Pancreas (tissue), 10 donors: ENCODE measurements around the gene MDH2. TPM values are rescaled to one million over a fixed set of nuclear protein-coding genes. Genes with fewer than 3 reads are reported as not detected.
"Not testable (repeated sequence)": the region's sequence is repeated elsewhere in the genome, so short reads cannot be mapped to it uniquely, and the experiment has no call there.

Experiments used
- ATAC-seq, 4 donors: fragments of 200-7000 bp; cut with Tn5 transposase; one replicate each; pipeline versions ENCODE4 v1.8.0 to v1.9.1; 2020; ENCODE audit warnings: mild to moderate bottlenecking in 4 of 4, moderate library complexity in 4 of 4
- DNase-seq, 6 donors: peaks; one replicate each; pipeline ENCODE4 v3.0.0-alpha.2; 2020
- FAIRE-seq: peaks from 2 replicates; lab custom pipeline; 2012; peaks lifted over from hg19 to GRCh38; lab: Jason Lieb, UNC
- H3K27ac ChIP-seq, 4 donors: fragments of 200-600 bp; sonication (generic); 1 replicate in 3 of 4; 2 replicates in 1 of 4; pipeline versions ENCODE4 v1.5.0 to v1.8.0; 2020
- H3K27me3 ChIP-seq, 4 donors: fragments of 200-600 bp; one replicate each; pipeline ENCODE4 v1.8.0; 2021
- H3K36me3 ChIP-seq, 3 donors: fragments of 200-600 bp; sonication (generic) in 1 of 3; one replicate each; pipeline versions ENCODE4 v1.5.0 to v1.8.0; 2020 to 2021
- H3K4me1 ChIP-seq, 3 donors: fragments of 200-600 bp; one replicate each; pipeline ENCODE4 v1.8.0; 2021
- H3K4me3 ChIP-seq, 4 donors: fragments of 200-600 bp; sonication (generic) in 2 of 4; one replicate each; pipeline versions ENCODE4 v1.5.0 to v1.8.0; 2020 to 2021
- H3K9me3 ChIP-seq, 4 donors: fragments of 200-600 bp; one replicate each; pipeline ENCODE4 v1.8.0; 2021
- WGBS, 2 donors: extraction: QIAGEN DNeasy Blood & Tissue Kit; methylation state at CpG; one replicate each; pipeline ENCODE4 v1.1.7; 2013; 5-methylcytosine and 5-hydroxymethylcytosine counted together
- intact Hi-C, 3 donors: fragments of 100-400 bp; cut with DNase I; formaldehyde crosslinking; loops; one replicate each; pipeline versions ENCODE4 v1.11.1 to v1.14.2; 2022
- polyA plus RNA-seq, 2 donors: library from polyadenylated mRNA; stranded (reverse); fragments of 200-250 nt; gene quantifications; one replicate each; pipeline ENCODE4 v1.2.3, GENCODE V29; 2013
- total RNA-seq, 6 donors: library from RNA; stranded (reverse); fragmentation: NEBNext Ultra II Directional in 4 of 6; extraction: Animal tissue kit (Norgen Biotek cat#: 25700) in 4 of 6; gene quantifications; one replicate each; pipeline versions ENCODE4 v1.2.1 to v1.2.4, GENCODE V29; 2021 to 2023
- TF ChIP-seq, protein P1 (sequence below), 4 donors: fragments of 200-600 bp; sonication (generic) in 3 of 4; IDR thresholded peaks; one replicate each; pipeline versions ENCODE4 v1.5.0 to v1.8.0; 2021; ENCODE audit warnings: antibody characterized with exemption in 4 of 4
- donor health status: healthy with polysubstance abuse.
- donor health status: DM: no; HTN: no; CAD: no; lungs with moderate emphysema.
- donor health status: DM: no; HTN: no; CAD: no.
- donor health status: control.
- donor health status: control.
- donor health status: Bipolar disorder and iron deficiency.
- donor health status: DM: yes; HTN: yes; CAD: no.
- donor health status: DM: no; HTN: no; CAD: no.
- donor health status: DM: no; HTN: no; CAD: no.
- donor health status: DM: yes; HTN: yes; CAD: no.

The MDH2 gene
- total and polyA plus RNA-seq, 8 donors, result 36.3 to 106 (median 79.2) TPM

DNA sequence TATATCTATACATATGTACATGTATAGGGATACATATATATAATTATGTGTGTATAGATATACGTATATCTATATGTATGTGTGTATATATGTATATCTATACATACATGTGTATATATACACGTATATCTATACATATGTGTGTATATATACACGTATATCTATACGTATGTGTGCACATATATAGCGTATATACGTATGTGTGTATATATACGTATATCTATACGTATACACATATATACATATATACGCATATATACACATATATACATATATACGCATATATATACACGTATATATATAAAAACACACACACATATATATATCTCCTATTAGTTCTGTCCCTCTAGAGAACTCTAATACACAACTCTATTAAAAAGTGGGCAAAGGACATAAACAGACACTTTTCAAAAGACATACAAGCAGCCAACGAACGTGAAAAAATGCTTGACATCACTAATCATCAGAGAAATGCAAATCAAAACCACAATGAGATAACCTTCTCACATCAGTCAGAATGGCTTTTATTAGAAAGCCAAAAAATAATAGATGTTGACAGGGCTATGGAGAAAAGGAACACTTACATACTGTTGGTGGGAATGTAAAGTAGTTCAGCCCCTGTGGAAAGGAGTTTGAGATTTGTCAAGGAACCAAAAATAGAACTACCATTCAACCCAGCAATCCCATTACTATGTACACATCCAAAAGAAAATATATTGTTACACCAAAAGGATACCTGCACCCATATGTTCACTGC lies 31.5 kb upstream of the MDH2 start:
- intact Hi-C loops, result no loop called here
- no peak for DNase-seq
- Histone ChIP-seq H3K27me3 (no peaks in the 10 kb centered on the region), H3K4me1 (no peaks in the 10 kb centered on the region), H3K4me3 (no peak overlapping the region), H3K27ac (no peak overlapping the region), H3K36me3 (peaks cover 0 to 7% (median 0%) of the 10 kb centered on the region in 3 donors), H3K9me3 (no peaks in the 10 kb centered on the region)
- FAIRE-seq, result peak; percentile 17
- no peak for ATAC-seq
- WGBS, 2 donors, result 88 to 89% methylated on average over 13 of the region's 13 CpGs
- TF ChIP-seq, protein P1, sequence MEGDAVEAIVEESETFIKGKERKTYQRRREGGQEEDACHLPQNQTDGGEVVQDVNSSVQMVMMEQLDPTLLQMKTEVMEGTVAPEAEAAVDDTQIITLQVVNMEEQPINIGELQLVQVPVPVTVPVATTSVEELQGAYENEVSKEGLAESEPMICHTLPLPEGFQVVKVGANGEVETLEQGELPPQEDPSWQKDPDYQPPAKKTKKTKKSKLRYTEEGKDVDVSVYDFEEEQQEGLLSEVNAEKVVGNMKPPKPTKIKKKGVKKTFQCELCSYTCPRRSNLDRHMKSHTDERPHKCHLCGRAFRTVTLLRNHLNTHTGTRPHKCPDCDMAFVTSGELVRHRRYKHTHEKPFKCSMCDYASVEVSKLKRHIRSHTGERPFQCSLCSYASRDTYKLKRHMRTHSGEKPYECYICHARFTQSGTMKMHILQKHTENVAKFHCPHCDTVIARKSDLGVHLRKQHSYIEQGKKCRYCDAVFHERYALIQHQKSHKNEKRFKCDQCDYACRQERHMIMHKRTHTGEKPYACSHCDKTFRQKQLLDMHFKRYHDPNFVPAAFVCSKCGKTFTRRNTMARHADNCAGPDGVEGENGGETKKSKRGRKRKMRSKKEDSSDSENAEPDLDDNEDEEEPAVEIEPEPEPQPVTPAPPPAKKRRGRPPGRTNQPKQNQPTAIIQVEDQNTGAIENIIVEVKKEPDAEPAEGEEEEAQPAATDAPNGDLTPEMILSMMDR (IDR thresholded peaks at IDR 0.05), result no peak

DNA sequence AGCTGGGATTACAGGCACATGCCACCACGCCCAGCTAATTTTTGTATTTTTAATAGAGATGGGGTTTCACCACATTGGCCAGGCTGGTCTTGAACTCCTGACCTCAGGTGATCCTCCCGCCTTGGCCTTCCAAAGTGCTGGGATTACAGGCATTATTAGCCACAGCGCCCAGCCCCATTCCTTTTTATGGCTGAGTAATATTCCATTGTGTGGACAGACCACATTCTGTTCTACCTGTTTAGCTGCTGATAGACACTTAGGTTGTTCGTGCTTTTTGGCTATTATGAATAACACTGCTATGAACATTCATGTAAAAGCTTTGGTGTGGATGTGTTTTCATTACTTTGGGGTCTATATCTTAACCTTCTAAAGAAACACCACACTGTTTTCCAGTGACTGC lies 29.4 kb upstream of the MDH2 start:
- H3K4me3 ChIP-seq, H3K27me3 ChIP-seq, FAIRE-seq, DNase-seq, ATAC-seq, H3K4me1 ChIP-seq, H3K27ac ChIP-seq, H3K9me3 ChIP-seq, intact Hi-C loops: not testable (repeated sequence)
- H3K36me3 ChIP-seq, result peaks cover 0 to 13% (median 0%) of the 10 kb centered on the region in 3 donors
- 97 to 99% methylated on average over 4 of the region's 4 CpGs for WGBS, 2 donors

DNA sequence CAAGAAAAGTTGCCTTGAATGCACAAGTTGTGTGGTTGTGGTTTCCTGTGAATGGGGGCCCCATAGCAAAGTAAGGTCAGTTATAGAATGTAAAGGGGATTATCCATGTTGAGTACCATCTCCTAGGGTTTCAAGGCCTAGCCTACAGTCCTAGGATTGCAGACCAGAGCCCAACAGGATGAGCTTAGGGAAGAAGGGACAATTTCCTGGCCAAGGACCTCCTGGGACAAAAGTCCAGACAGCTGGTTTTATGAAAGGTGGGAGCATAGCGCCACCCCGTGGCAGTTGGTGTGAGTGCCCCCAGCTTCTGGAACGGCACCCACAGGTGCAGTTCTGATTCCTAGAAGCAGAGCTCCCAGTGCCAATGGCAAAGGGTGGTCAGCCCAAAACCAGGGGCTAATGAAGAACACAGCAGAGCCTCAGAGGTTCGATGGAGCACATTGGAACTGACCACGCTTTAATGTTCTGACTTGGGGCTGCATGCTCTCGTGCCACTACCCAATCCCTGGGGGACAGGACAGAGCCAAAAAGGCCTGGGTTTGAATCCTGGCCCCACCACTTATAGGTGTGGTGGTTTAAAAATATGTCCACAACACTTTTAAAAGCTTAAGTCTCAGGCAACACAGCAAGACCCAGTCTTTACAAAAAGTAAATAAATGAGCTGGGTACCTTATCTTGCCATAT lies 27.7 kb upstream of the MDH2 start:
- FAIRE-seq (no peak), DNase-seq (peak; percentile 40 to 88 (median 76))
- H3K36me3 ChIP-seq, result peaks cover 0 to 13% (median 0%) of the 10 kb centered on the region in 3 donors

DNA sequence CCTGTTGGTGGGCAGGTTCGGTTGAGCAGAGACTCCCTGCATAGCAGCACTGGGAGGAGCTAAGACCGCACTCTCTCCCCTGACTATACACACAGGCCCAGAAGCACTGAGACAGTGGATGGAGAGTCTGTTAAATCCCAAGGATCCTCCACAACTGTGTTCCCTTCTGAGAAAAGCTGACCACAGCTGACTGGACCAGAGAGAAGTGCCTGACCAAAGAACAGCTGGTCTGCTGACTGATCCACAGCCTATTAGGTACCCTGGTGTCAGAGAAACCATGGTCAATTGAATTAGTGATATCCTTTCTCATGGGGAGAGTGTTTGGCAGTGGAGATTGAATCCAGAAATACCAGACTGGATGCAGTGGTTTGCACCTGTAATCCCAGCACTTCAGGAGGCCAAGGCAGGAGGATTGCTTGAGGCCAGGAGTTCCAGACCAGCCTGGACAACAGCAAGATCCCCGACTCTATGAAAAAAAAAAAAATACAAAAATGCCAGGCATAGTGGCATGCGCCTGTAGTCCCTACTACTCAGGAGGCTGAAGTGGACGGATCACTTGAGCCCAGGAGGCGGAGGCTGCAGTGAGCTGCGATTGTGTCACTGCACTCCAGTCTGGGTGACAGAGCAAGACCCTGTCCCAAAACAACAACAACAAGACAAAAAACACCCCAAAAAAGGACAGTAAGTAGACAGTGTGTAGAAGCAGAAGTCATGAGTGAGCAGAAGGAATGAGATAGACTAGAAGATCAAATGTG lies 25.7 kb upstream of the MDH2 start:
- no peaks in the 10 kb centered on the region for H3K9me3 ChIP-seq
- FAIRE-seq, result no peak
- TF ChIP-seq, protein P1 (IDR thresholded peaks at IDR 0.05), result no peak
- H3K4me1 ChIP-seq, result no peaks in the 10 kb centered on the region
- 93 to 94% methylated on average over 7 of the region's 7 CpGs for WGBS, 2 donors
- peaks cover 0 to 13% (median 0%) of the 10 kb centered on the region in 3 donors for H3K36me3 ChIP-seq
- DNase-seq, result peak in 1 of 6 donors; percentile 13
- no peaks in the 10 kb centered on the region for H3K27me3 ChIP-seq
- H3K27ac ChIP-seq, result no peak overlapping the region
- ATAC-seq, result no peak
- intact Hi-C loops, result loop anchor here (5.0 to 10.0 kb wide), 3 partner anchors 155 to 160 kb away; no protein-coding TSS in a partner anchor
- H3K4me3 ChIP-seq, result no peak overlapping the region

More for the DNA sequence above, 27.7 kb upstream of the MDH2 start:
- no peaks in the 10 kb centered on the region for H3K4me1 ChIP-seq
- TF ChIP-seq, protein P1 (IDR thresholded peaks at IDR 0.05), result peak; percentile 84 to 86 (median 84)
- intact Hi-C loops, result loop anchor here (5.0 to 10.0 kb wide), 3 partner anchors 153 to 158 kb away; no protein-coding TSS in a partner anchor
- H3K27me3 ChIP-seq, result no peaks in the 10 kb centered on the region
- 41 to 44% methylated on average over 6 of the region's 6 CpGs for WGBS, 2 donors
- no peak overlapping the region for H3K4me3 ChIP-seq
- H3K27ac ChIP-seq, result no peak overlapping the region
- peak; percentile 68 to 95 (median 92) for ATAC-seq
- H3K9me3 ChIP-seq, result no peaks in the 10 kb centered on the region

DNA sequence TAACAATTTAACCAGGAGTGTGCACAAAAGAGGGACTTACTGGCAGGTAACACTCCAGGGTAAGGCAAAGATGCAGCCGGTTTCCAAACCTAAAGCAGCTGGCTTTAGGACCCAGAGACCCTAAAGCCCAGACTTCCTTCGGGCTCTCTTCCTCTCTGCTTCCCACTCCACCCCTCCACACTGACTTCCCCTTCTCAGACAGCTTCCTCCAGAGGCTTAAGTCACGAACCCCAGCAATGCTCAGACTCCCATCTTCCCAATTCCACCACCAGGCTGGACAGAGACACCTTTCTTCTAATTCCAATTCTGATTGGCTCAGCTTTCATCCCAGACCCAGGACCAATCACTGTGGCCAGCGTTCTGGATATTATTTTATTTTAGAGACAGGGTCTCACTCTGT lies 24.9 kb upstream of the MDH2 start:
- ATAC-seq (peak in 2 of 4 donors; percentile 58 to 73), DNase-seq (no peak), FAIRE-seq (no peak)
- no peaks in the 10 kb centered on the region for H3K9me3 ChIP-seq
- H3K4me3 ChIP-seq, result no peak overlapping the region
- no peaks in the 10 kb centered on the region for H3K4me1 ChIP-seq
- TF ChIP-seq, protein P1 (IDR thresholded peaks at IDR 0.05), result no peak
- WGBS, 2 donors, result 67 to 69% methylated on average over 4 of the region's 4 CpGs
- H3K27me3 ChIP-seq, result no peaks in the 10 kb centered on the region
- peaks cover 0 to 13% (median 0%) of the 10 kb centered on the region in 3 donors for H3K36me3 ChIP-seq
- no peak overlapping the region for H3K27ac ChIP-seq
- intact Hi-C loops, result loop anchor here (5.0 to 10.0 kb wide), 3 partner anchors 156 to 161 kb away; no protein-coding TSS in a partner anchor

DNA sequence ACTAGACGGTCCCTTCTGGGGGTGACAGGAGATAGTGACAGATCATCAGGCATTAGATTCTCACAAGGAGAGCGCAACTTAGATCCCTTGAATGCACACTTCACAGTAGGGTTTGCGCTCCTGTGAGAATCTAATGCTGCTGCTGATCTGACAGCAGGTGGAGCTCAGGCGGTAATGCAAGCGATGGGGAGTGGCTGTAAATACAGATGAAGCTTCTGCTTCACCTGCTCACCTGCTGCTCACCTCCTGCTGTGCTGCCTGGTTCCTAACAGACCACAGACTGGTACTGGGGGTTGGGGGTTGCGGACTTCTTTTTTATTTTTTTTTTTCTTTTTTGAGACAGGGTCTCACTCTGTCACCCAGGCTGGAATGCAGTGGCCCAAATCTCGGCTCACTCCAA lies 18.2 kb upstream of the MDH2 start:
- intact Hi-C loops, result loop anchor here in 1 of 3 donors (10.0 kb wide), 1 partner anchor 165 kb away; no protein-coding TSS in a partner anchor
- FAIRE-seq, H3K27ac ChIP-seq, H3K4me3 ChIP-seq, H3K27me3 ChIP-seq, H3K4me1 ChIP-seq, ATAC-seq, H3K9me3 ChIP-seq, H3K36me3 ChIP-seq: not testable (repeated sequence)
- WGBS, 2 donors, result 90 to 97% methylated on average over 7 of the region's 7 CpGs
- DNase-seq, result peak in 1 of 6 donors; percentile 21
